GM21529 (cell line): ENCODE data around the gene SGO2.
"Not testable (repeated sequence)": the region's sequence is repeated elsewhere in the genome, so short reads cannot be mapped to it uniquely, and the experiment has no call there.

ENCODE experiments used
- ATAC-seq: cut with Tn5 transposase; IDR thresholded peaks from one replicate; pipeline ENCODE4 v1.9.1; 2021; ENCODE audit not compliant: unreplicated experiment

SGO2 gene

DNA sequence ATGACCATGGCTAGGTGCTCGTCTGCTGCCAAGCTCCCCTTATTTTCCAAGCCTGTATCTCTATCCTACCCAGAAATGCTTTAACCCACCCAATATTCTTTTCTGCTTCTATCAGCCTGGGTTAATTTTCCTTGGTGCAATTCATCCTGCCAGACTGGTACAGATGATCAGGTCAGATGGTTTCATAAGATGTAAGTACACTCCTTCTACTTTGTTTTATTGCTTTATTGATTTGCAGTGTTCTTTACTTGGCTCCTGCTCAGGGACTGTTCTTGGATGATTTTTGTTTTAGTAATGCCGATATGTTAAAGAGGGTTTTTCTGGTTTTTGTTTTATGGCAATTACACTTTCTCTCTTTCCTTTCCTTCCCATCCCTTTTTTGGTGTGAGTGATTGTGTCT lies 2.4 kb upstream of the SGO2 start:
- no peak for ATAC-seq

DNA sequence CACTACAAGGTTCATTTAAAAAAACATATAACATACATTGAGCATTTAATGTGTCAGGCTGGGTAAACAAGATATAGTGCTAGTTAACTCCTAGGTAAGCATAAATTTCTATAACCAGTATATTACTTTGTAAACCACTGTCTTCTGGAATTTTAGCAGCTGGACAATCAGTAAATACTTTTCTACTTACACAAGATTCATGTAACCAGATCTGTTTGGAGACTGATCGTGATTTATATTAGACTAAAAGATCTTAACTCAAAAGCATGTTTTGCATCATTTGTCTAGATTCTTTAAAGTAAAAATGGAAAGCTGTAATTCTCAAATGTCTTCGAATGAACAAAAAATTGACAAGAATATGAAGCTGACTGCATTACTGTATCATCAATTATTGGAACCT lies 941 bp upstream of the SGO2 start:
- ATAC-seq, result no peak

DNA sequence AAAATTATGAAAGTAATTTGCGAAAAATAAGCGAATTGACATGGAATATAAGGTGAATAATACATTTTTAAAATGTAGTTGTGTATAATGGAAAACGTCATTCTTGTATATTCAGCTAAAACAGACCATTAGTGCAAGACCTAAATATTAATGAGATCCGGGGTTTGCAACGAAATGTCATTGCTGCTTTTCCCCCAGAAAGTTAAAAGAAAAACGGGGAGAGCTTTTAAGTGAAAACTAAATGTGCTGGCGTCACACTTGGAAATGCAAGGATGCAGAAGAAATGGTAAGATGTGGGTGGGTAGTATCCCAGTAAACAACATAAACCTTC lies 491 bp upstream of the SGO2 start:
- no peak for ATAC-seq

DNA sequence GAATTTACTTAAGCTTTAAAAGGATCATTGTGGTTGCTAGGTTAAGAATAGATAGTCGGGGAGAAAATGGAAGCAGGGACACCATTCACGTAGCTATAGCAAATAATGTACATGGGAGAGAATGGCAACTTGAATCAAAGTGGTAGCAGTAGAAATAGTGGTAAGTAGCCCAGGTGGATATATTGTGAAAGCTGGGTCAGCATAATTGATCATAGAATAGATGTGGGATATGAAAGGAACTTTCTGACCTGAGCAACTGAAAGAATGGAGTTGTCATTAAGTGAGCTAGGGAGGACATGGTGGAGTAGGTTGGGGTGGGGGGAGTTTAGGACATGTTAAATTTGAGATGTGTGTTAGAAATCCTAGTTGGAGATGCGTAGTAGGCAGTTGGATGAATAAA lies 2.2 kb downstream of the SGO2 start:
- ATAC-seq, result no peak

DNA sequence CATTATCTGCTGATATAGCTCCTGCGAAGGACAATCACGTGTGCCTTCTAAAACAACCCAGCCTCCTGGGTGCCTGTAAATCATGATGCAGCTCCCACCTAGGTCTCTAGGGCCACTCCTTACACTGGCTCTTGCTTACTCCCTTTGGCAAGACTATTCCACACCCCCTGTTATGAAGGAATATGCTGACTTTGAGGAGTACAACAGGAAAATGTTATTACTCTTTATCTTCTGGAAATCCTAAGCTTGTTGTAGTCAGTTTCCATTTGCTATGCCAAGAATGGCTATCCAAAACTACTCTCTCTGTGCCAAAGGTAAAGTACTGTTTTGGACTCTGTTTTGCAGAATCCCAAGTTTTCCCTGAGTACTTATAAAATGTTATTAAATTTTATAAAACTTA lies 7.7 kb downstream of the SGO2 start:
- ATAC-seq, result no peak

DNA sequence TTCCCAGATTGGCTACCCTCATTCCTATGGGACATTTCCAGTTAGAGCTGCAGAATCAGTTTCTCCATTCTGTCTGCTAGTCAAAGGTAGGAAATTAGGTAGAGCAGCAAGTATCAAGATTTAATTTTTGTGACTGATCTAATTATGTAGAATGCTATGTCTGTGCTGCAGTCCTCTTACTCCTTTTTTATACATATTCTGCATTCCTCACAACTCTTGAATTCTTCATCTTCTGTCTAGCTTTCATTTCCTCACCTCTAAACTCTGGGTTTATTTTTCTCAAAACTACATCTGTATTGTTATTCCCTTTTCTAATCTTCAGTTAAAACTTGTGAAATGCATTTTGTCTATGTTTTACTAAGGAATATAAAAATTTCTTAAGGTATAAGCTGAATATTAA lies 8.6 kb downstream of the SGO2 start:
- ATAC-seq, result no peak

DNA sequence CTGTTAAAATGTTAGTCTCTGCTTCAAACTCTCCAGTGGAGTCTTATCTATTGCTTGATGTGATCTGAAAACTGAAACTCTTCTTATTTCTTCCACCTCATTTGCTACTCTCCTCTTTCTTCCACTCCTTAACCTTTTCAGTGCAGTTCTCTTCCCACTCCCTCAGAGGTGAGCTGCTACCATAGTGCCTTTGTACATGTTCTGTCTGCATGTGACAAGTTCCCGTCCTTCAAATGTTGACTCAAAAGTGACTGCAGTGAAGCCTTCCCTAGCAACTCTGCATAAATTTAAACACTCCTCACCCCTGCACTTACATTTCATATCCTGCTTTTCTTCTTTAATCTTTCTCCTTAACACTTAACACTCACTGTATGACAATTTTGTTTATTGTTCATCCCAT lies 12.1 kb downstream of the SGO2 start:
- no peak for ATAC-seq

DNA sequence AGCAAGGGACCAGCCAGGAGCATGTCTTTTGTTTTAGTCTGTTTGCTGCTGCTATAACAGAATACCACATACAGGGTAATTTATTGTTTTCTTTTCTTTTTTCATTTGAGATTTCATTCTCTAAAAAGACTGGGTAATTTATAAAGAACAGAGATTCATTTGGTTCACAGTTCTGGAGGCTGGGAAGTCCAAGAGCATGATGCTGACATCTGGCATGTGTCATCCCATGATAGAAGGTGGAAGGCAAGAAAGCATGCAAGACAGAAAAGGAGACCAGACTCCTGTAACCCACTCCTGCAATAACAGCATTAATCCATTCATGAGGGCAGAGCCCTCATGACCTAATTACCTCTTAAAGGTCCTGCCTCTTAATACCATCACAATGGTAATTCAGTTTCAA lies 14.8 kb downstream of the SGO2 start:
- no peak for ATAC-seq

DNA sequence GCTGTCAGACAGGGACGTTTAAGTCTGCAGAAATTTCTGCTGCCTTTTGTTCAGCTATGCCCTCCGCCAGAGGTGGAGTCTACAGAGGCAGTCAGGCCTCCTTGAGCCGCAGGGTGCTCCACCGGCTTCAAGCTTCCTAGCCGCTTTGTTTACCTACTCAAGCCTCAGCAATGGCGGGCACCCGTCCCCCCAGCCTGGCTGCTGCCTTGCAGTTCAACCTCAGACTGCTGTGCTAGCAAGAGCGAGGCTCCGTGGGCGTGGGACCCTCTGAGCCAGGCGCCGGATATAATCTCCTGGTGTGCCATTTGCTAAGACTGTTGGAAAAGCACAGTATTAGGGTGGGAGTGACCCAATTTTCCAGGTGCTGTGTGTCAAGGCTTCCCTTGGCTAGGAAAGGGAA lies 40.6 kb downstream of the SGO2 start:
- not testable (repeated sequence) for ATAC-seq

DNA sequence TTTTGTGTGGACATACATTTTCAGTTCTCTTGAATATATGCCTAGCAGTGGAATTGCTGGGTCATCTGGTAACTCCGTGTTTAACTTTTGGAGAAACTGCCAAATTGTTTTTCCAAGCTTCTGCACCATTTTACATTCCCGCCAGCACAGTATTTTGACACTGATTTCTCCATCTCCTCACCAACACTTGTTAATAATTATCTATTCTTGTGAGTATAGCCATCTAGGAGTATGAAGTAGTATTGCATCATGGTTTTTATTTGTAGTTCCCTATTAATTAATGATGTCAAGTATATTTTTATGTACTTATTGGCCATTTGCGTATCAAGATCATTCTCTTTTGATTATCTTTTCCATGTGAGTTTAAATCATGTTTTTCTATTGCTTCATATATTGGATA lies 41.9 kb downstream of the SGO2 start:
- ATAC-seq, result no peak

DNA sequence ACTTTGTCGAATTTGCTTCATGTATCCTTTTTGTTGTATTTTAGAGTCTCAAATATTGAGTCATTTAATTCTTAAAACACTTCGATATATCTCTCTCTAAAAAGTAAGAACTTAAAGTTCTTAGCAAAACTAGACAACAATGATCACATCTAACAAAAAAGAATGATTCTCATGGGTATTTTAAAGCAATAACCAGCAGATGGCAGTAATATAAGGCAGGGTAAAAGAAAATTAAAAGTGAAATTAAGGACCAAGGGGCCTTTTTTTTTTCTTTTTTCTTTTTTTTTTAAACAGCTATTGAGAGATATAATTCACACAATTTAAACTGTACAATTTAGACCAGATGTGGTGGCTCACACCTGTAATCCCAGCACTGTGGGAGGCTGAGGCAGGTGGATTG lies 50.0 kb downstream of the SGO2 start:
- ATAC-seq, result no peak

DNA sequence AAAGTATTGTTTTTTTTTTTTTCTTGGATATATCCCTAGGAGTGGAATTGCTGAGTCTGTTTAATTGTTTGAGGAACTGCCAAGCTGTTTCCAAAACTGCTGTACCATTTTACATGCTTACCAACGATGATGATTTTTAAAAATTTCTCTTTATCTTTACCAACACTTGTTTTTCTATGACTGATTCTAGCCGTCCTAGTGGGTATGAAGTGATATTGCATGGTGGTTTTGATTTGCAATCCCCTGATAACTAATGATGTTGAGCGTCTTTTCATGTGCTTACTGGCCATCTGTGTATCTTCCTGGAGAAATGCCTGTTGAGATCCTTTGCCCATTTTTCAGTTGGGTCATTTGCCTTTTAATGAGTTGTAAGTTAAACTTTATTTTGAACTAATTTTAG lies 51.0 kb downstream of the SGO2 start:
- ATAC-seq, result no peak

DNA sequence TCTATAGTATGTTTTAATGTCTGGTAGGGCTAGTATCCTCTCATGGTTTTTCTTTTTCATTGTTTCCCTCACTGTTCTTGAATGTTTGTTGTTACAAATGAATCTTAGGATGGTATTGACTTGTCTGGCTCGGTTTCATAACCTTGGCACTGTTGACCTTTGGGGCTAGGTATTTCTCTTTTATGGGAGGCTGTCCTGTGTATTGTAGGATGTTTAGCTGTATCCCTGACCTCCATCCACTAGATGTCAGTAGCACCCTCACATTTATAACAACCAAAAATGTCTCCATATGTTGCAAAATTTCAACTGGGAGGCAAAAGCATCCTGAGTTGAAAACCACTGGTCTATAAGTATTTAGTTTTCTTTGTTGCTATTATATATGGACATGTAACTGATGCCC lies 52.8 kb downstream of the SGO2 start:
- no peak for ATAC-seq

DNA sequence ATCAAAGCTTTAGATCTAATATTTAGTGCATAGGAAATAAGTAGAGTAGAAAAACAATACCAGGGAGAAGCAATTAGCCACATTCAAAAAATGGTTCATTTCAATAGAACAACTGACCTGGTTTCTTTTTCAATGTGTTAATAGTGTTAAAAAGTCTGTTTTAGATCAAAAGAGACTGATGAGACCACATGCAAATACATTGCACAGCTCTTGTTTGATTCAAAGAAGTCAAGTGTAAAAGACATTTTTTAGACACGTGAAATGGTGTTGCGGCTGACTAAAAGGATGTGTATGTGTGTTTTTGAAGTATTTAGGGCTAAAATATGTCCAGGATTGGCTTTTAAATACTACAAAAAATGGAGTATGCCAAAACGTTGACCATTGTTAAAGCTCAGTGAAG lies 58.6 kb downstream of the SGO2 start:
- no peak for ATAC-seq

DNA sequence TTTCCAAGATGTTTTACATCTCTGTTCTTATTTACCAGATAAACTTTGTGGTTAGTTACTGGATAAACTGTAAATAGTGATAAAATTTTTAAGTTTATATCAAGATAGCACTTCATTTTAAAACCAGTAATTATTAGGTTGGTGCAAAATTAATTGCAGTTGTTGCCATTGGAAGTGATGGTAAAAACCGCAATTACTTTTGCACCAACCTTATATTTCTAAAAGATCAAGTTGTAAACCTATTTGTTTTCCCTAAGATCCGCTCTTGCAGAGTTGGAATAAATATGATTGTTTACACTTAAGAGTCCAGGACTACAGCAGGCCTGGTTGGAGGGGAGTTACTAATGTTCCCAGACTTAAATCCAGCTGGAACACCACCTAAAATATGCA lies 59.3 kb downstream of the SGO2 start:
- ATAC-seq, result no peak

DNA sequence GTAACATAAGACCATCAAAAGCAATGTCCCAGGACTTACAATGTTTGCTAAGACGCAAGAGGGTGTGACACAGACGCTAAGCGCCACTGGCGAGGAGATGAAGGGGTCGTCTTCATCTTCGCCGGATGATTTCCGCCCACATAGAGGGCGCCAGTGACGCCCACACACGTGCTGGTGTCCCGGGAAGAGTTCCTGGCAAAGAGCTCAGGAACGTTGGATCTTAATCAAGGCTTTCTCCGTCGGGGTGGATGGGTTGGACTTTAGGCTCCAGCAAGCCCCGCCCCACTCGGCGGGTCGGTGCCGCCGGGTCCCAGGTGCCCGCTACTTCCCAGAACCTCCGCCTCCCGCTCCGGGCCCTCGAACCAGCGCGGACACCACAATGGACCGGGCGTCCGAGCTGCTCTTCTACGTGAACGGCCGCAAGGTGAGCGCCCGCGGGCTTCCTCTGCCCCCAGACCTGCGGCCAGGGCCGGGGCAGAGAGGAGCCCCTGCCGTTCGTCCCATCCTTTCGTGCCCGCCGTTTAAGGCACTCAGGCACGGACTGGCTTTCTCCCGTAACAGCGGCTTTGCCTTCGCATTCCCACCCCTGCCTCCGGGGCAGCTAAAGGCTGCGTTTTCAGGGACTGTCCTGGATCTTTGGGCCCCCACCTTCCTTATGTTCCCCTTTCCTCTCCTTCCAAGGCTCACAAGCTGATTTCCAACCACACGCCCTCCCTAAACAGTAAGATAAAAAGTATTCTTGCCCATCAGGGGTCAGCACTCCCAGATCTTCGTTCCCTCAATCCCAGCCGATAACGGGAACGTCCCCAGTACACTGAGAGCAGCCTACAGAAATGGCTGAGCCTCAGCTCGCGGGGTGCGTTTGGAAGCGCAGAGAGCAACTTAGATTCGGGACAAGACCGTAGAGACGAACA lies 60.0 kb downstream of the SGO2 start, which contains the start of gene AOX1:
Gene AOX1, plus strand, starts transcription at position 285 of the 914 bp plus-strand sequence. Its CDS starts 95 bp downstream, at position 380.
- ATAC-seq, result peak; percentile 40

DNA sequence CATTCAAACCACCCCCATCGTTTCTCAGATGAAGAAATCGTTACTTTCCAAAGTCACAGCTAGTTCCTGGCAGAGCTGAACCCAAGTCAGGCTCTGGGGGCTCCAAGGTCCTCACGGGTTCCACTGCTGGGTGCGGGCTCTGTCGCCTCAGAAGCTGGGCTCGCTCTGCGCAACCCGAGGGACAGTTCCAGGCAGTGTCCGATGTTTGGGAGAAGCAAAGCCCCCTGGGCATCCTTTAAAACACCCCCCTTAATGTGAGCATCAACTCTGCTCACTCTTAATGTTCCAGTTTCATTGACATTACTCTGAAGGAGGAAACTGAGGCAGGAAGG lies 60.6 kb downstream of the SGO2 start:
- ATAC-seq, result no peak

DNA sequence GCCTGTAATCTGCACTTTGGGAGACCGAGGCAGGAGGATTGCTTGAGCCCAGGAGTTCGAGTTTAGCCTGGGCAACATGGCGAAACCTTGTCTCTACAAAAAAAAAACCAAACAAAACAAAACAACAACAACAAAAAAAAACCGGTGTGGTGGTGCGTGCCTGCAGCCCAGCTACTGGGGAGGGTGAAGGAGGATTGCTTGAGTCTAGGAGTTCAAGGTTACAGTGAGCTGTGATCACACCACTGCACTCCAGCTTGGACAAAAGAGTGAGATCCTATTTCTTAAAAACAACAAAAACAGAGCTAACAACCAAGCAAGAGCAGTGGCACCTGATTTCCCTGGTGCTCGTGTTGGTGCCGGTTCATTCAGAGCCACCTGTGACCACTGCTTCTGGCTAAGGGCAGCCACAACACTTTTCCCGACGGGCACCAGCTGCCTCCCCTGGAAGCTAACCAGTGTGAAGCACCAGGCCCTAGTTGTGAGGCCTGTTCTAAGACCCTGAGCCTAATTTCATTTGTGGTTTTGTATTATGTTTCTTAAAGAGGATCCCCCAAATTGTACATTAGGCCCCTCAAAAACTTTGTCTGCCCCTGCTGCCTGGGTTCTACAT lies 61.1 kb downstream of the SGO2 start:
- no peak for ATAC-seq

DNA sequence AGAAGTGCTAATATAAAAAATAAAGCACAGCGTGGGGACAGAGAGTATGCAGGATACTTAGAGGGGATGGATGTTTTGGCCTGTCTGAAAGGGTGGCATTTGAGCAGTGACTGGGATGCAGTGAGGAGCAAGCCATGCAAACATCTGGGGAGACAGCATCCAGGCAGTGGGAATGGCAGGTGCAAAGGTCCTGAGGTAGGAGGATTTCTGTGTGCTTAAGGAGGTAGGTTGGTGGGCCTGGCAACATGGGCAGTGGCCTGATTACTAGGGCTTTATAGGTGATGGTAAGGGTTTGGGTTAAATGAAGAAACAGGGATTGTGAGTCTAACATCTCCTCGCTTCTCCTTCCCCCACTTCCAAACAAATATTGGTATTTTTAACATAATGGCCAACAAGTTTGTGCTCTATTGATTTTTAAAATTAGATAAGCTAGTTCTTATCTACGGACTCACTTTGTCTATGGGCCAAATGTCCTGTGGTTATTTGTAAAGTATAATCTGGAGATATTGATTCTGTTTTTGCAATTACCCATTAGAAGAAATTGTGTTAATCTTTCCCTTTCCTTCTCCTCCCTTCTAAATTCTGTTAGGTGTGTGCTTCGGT lies 62.2 kb downstream of the SGO2 start:
- ATAC-seq, result no peak

DNA sequence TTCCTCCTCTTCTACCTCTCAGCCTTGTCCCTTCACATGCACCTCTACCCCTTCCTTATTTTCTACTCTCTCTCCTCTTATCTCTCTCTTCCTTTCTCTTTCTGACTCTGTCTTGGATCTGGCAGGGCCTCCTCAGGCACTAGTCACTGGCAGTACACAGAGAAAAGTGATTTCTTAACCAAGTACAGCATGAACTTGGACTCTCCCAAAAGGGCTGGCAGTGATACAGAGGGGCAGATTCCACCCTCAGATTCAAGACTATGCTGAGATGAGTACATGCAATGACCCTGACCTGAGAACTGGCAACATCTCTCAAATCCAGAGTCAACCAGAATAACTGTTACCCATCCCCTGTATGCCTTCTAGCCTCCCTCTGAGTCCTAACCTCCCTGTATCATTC lies 64.1 kb downstream of the SGO2 start:
- no peak for ATAC-seq

DNA sequence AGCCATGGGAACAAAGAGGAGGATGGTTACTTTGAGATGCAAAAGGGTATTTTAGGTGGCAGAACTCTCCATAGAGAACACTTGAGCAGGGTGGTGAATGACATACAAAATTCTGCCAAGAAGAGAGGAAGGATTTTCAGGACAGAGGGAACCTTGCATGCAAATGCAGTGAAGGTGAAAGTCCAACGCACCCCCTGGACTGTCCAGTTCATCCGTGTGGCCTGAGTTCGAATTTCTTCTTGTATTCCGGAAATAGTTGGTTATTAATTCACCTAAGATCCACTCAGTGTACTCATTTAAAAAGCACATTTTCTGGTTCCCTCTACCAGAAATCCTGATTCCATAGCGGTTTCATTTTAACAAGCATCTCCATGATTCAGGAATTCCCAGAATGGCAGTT lies 65.3 kb downstream of the SGO2 start:
- ATAC-seq, result no peak

DNA sequence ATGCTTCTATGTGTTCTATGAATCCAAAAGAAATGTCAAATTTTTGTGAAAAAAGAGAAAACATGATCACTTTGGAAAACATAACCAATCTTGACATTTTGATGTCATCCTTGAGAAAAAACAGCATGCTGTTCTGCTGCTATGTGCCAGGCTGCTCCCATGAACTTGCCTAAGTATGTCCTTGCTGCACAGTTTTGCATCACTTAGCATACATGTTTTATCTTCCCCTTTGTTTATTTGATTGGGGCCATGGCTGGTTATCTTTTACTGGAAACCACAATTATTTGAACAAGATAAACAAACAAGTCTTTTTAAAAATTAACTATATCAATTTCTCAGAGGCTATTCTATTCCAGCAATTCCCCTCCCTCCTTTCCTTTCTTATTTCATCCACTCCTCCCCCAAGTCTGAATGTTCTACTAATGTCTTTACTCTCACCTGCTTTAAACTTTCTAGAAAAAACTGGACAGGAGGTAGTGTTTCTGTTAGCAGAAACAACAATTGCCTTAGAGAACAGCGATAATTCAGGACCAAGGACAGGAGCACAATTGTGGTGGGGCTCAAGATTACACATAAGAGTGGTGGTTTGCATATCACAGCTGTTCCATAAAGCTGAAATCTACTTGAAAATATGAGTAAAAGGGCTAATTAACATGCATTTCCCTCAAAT lies 66.5 kb downstream of the SGO2 start:
- ATAC-seq, result no peak
